Muscle layer of duodenum (tissue), 2 donors: ENCODE results near the gene YPEL2.

Experiments
- H3K27ac ChIP-seq: one replicate; pipeline ENCODE4 v1.7.0; 2013; ENCODE audit warnings: mild to moderate bottlenecking, low read length
- H3K27me3 ChIP-seq: one replicate; pipeline ENCODE4 v1.7.0; 2013; ENCODE audit warnings: low read depth, mild to moderate bottlenecking, control low read depth, low read length
- H3K36me3 ChIP-seq, 2 donors: one replicate each; pipeline ENCODE4 v1.7.0; 2013; ENCODE audit warnings: low read length in 2 of 2, control low read depth in 1 of 2, mild to moderate bottlenecking in 1 of 2; ENCODE audit not compliant: insufficient read depth in 2 of 2, control insufficient read depth in 1 of 2
- H3K4me1 ChIP-seq, 2 donors: one replicate each; pipeline ENCODE4 v1.7.0; 2013; ENCODE audit warnings: low read length in 2 of 2, mild to moderate bottlenecking in 2 of 2, control low read depth in 1 of 2, moderate library complexity in 1 of 2; ENCODE audit not compliant: insufficient read depth in 2 of 2, control insufficient read depth in 1 of 2
- H3K4me3 ChIP-seq, 2 donors: one replicate each; pipeline ENCODE4 v1.7.0; 2013; ENCODE audit warnings: low read length in 2 of 2, low read depth in 1 of 2, mild to moderate bottlenecking in 1 of 2
- H3K9me3 ChIP-seq, 2 donors: one replicate each; pipeline ENCODE4 v1.7.0; 2013; ENCODE audit warnings: low read length in 2 of 2, control low read depth in 1 of 2, mild to moderate bottlenecking in 1 of 2; ENCODE audit not compliant: control insufficient read depth in 1 of 2
- donor health status: healthy.

Gene YPEL2

DNA sequence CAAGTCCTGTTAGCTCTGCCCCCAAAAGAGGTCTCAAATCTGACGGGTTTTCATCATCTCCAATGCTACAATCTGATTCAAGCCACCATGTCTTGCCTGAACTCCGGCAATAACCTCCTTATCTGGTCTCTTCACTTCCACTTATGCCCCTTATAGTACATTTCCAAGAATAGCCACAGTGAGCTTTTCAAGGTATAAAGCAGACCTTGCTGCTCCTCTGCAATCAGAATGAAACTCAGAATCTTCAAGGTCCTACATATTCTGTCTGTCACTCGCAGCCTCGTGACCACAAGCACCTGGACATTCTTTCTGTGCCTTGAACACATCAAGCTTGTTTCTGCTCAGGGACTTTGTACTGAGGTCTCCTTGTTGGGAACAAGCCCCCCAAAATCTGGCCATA is 84.7 kb downstream of the YPEL2 start:
- H3K9me3 ChIP-seq: no peaks in the 10 kb centered on the region
- no peak overlapping the region for H3K27ac ChIP-seq
- H3K4me3 ChIP-seq: no peak overlapping the region
- H3K4me1 ChIP-seq: peaks cover 0 to 8% of the 10 kb centered on the region in 2 donors
- no peaks in the 10 kb centered on the region for H3K36me3 ChIP-seq
- no peaks in the 10 kb centered on the region for H3K27me3 ChIP-seq

DNA sequence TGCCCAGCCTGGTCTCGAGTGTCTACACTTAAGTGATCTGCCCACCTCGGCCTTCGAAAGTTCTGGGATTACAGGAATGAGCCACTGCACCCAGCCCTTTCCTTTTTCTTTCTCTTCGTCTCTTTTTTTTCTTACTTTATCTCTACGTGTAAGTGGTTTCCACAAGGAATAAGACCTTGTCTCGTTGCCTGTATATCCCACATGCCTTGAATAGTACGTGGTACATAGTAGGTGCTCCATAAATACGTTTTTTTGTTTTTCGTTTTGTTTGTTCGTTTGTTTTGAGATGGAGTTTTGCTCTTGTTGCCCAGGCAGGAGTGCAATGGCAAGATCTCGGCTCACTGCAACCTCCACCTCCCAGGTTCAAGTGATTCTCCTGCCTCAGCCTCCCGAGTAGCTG is 86.0 kb downstream of the YPEL2 start:
- H3K4me3 ChIP-seq: no peak overlapping the region
- no peaks in the 10 kb centered on the region for H3K36me3 ChIP-seq
- H3K9me3 ChIP-seq: no peaks in the 10 kb centered on the region
- H3K27ac ChIP-seq: no peak overlapping the region
- no peaks in the 10 kb centered on the region for H3K27me3 ChIP-seq
- peaks cover 0 to 8% of the 10 kb centered on the region in 2 donors for H3K4me1 ChIP-seq

DNA sequence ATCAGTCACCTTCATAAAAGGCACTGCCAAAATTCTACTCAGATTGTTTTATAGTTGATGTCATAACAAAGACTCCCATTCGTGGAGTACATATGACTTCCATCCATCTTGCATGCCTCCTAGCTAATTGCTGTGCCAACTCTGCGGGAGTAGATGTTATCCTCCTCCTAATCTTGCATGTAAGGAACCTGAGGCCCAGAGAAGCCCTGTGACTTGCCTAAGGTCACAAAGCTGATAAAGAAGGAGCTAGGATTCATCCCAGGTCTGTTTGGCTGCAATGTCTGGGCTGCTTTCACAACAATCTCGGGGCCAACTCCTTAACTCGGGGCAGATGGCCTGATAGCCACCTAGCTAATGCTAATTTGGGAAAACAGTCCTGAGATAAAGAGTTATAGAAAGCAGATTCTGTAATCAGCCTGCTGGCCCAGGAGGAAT is 87.3 kb downstream of the YPEL2 start:
- no peak overlapping the region for H3K27ac ChIP-seq

DNA sequence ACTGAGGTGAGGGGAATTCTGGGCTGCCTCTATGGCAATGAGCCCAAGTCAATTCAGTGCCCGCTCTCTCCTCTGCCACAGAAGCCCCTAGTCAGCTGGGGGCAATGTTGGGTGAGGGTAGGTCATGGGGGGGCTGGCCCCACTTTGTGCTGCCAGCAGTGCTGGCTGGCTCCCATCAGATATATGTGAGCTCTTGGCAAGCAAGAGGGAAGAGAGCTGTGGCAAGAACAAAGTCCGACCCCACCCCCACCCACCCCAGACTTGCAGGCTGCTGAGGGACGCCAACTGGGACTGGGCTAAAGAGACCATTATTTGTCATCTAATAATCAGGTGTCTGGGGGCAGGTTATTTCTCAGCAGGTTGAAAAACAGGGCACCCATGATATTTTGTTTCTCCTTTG is 89.4 kb downstream of the YPEL2 start:
- H3K36me3 ChIP-seq: no peaks in the 10 kb centered on the region
- H3K27me3 ChIP-seq: no peaks in the 10 kb centered on the region
- H3K27ac ChIP-seq: no peak overlapping the region
- H3K9me3 ChIP-seq: no peaks in the 10 kb centered on the region
- peaks cover 9 to 36% of the 10 kb centered on the region in 2 donors for H3K4me1 ChIP-seq
- no peak overlapping the region for H3K4me3 ChIP-seq

More for the DNA sequence above, 87.3 kb downstream of the YPEL2 start:
- peaks cover 0 to 17% of the 10 kb centered on the region in 2 donors for H3K4me1 ChIP-seq
- no peaks in the 10 kb centered on the region for H3K36me3 ChIP-seq
- H3K4me3 ChIP-seq: no peak overlapping the region
- H3K27me3 ChIP-seq: no peaks in the 10 kb centered on the region
- H3K9me3 ChIP-seq: no peaks in the 10 kb centered on the region

DNA sequence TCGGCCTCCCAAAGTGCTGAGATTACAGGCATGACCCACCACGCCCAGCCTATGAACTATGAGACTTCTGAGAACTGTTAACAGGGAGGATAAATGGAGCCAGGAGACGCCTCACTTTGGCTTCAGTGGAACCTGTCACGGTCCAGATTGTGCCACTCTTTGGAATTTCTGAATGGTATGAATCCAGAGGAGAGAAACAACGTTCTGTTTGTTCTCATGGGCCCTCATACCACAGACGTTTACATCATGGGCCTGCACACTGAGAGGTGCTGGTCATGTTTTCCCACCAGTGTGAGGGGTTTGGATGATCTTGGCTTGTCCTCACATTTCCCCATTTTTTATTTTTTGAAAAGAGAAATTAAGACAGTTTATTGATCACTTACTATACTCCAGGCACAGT is 90.3 kb downstream of the YPEL2 start:
- H3K4me1 ChIP-seq: peaks cover 9 to 42% of the 10 kb centered on the region in 2 donors
- no peaks in the 10 kb centered on the region for H3K36me3 ChIP-seq
- H3K27ac ChIP-seq: no peak overlapping the region
- no peak overlapping the region for H3K4me3 ChIP-seq
- H3K27me3 ChIP-seq: no peaks in the 10 kb centered on the region
- no peaks in the 10 kb centered on the region for H3K9me3 ChIP-seq

DNA sequence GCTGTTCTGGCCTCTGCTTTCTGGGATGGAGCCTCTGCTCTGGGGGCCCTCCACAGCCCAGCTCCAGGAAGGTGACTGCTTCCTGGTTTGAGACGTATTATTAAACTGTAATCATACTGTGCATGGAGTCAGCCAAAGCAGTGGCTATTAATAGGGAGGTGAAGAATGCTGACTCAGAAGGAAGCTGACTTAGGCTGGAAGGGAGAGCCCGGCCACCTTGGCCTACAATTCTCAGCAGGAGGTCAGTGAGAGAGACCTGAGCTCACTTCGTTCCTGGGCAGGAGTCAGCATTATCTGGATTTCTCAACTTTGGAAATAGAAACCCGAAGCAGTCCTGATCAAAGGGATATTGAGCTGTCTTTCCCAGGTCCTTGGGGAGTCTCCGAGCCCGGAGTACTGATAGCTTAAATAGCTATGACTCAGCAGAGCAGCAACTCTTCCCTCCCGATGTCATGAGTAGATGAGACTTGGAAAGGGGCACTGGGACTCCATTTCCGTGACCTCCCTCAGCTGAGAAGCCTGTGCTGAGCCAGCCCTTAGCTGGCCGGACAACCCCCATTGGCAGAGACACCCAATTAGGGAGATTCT is 91.8 kb downstream of the YPEL2 start:
- Histone ChIP-seq H3K4me1 (peaks cover 17 to 49% of the 10 kb centered on the region in 2 donors), H3K36me3 (no peaks in the 10 kb centered on the region), H3K27ac (no peak overlapping the region), H3K27me3 (no peaks in the 10 kb centered on the region), H3K9me3 (no peaks in the 10 kb centered on the region), H3K4me3 (no peak overlapping the region)

DNA sequence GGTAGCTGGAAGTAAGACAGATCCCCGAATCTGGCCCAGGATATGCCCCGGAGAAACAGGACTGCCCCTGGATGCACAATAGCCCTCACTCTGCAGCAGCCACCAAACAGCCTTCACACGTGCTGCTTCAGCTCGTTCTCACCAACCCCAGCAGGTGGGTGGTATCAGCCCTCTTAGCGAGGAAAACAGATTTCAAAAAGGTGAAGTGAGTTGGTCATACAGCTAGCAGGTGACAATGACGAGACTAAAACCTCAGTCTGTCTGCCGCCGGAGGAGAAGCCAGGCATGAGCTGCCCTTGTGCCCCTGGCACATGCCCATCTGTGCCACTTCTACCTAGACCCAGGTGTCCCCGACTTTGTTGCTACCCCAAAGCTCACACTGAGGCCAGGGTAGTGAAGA is 92.4 kb downstream of the YPEL2 start:
- no peak overlapping the region for H3K27ac ChIP-seq
- H3K9me3 ChIP-seq: no peaks in the 10 kb centered on the region
- peaks cover 20 to 49% of the 10 kb centered on the region in 2 donors for H3K4me1 ChIP-seq
- H3K4me3 ChIP-seq: no peak overlapping the region
- H3K27me3 ChIP-seq: no peaks in the 10 kb centered on the region
- no peaks in the 10 kb centered on the region for H3K36me3 ChIP-seq

DNA sequence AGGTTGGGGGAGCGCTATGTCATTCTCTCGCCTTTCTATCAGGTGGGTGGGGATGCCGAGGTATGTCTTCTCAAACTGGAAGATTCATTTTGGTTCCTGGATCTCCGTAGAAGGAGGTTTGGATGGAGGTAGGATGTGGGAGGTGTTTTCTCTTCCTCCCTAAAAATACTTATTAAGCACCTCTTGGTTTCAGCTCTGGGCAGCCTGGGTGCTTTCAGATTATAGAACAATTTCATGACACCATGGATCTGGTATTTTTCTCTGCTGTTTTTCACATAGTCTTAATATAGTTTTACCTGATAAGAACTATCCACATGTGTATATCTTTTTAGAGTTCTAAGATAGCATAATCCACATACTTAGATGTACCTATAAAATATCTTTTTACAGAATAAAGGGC is 92.9 kb downstream of the YPEL2 start:
- Histone ChIP-seq H3K4me1 (peaks cover 20 to 45% of the 10 kb centered on the region in 2 donors), H3K27ac (peak overlapping the region; percentile 80), H3K4me3 (no peak overlapping the region), H3K27me3 (no peaks in the 10 kb centered on the region), H3K9me3 (no peaks in the 10 kb centered on the region), H3K36me3 (no peaks in the 10 kb centered on the region)

DNA sequence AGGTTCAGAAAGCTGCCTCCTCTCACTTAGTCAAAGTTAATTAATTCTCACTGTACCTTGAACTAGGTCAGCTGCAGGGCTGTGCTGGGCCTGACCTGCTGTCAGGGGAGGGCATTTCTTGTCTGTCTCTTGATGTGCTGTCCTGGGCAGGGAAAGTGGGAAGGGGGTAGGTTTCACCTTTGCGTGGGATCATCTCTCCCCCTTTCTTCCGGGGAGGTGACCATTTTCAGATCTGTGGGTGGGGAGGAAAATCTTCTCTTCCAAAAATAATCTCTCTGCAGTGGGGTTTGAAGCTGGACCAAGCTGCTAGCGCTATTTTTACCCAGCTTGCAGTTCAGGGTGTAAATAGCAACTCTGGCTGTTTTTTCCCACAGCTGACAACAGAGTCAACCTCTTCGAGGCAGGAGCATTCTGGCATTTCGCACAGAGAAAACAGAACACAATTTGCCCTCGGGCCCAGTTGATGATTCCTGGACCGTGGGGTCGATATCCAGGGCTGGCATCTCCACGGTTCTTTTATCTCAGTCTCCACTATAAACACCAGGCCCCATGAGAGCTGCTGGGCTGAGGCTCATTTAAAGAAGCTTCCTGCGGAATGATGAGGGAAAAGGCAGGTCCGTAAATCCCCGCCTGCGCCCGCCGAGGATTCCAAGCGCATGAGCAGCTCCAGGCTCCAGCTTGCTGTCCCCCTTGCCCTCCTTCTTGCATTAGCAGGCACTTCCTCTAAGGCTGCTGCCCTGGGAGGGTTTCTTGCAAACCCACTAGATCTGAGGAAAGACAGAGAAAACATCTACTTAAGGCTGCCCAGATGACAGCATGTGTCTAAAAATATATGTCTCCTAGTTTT is 93.9 kb downstream of the YPEL2 start:
- H3K4me1 ChIP-seq: peaks cover 20 to 45% of the 10 kb centered on the region in 2 donors
- H3K36me3 ChIP-seq: no peaks in the 10 kb centered on the region
- peak overlapping the region; percentile 80 for H3K27ac ChIP-seq
- H3K4me3 ChIP-seq: peak overlapping the region in 1 of 2 donors; percentile 40
- no peaks in the 10 kb centered on the region for H3K9me3 ChIP-seq
- no peaks in the 10 kb centered on the region for H3K27me3 ChIP-seq

DNA sequence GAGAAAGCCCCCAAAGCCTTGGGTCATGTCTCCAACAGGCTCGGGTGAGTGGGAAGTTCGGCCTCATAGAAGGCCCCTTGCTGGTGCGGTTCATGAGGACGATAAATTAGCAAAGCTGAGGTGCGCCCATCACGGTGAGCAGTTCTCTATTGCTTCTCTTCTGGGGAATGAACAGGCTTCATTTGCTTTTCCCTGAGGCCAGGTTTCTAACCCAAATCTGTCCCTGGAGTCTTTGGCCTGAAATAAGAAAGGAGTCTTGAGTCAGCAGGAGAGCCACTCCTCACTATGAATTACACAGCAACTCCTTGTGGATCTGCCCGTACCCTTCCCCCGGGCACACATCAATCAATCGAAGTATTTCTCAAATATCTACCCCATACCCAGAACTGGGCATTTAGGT is 94.6 kb downstream of the YPEL2 start:
- Histone ChIP-seq H3K27me3 (no peaks in the 10 kb centered on the region), H3K36me3 (no peaks in the 10 kb centered on the region), H3K27ac (peak overlapping the region; percentile 80), H3K4me1 (peaks cover 20 to 45% of the 10 kb centered on the region in 2 donors), H3K4me3 (peak overlapping the region in 1 of 2 donors; percentile 40), H3K9me3 (no peaks in the 10 kb centered on the region)

DNA sequence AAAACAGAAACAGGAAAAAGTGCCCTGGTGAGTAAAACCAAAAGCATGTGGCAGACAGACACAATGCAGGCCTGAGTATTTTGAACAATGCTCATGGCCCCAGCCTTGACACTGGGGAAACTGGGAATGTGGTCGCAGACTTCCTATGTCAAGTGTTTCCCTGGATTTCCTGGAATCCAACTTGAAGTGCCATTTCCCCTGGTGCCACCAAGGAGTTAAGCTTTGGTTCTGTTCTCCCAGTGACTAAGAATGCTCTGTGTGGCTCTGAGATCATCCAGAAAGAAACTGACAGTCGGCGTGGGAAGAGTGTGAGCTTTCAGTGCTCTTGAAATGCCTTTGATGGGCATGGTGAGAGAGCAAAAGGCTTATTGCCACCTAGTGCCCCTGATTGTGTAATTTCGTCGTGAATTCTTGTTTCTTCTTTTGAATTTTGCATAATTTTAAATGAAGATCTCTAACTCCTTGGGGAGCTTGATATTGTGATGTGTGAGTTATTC is 96.0 kb downstream of the YPEL2 start:
- Histone ChIP-seq H3K27ac (peak overlapping the region; percentile 87), H3K36me3 (no peaks in the 10 kb centered on the region), H3K27me3 (no peaks in the 10 kb centered on the region), H3K9me3 (no peaks in the 10 kb centered on the region), H3K4me1 (peaks cover 20 to 45% of the 10 kb centered on the region in 2 donors), H3K4me3 (no peak overlapping the region)
